HuH-7 (cell line): ENCODE measurements around the gene RAB34.

ENCODE experiments used
- DNase-seq: peaks from one replicate; pipeline ENCODE4 v3.0.0; 2011; ENCODE audit warnings: low spot score

The RAB34 gene

DNA sequence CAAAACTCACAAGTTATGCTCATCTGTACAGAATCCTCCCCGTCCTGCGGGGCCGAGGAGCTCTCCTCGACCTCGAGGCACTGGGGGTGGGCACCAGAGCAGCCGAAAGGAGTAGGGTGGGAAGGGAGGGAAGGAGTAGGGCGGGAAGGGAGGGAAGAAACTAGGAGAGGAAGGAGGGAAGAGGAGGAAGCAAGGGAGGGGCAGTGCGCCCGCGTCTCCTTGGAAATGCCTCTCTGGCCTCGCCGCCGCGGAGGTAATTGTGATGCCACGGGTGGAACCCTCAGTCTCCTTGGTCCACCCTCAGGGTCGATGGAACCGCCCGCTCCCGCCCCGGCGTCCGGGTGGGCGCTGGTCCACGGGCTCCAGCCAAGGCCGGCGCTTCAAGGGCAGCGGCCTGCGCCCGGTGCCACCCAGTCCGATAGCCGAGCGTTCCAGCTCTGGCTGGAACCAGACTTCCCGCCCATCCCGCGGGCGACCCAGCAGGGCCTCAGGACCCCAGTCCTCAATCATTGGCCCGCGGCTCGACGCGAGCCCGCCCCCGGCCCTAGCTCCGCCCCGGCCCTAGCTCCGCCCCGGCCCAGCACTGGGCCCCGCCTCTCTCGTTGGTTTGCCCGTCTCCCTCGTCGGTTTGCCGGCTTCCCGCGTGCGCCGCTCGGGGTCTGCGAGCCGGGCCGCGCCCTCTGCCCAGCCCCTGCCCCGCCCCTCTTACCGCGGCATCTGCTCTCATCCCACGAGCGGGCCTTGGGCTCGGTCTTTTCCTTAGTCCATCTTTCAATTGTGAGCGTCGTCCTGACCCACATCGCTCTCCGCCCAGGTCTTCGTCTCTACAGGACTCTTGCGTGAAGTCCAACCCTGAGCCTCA is 6.6 kb downstream of the RAB34 start:
- DNase-seq: peak; percentile 99

DNA sequence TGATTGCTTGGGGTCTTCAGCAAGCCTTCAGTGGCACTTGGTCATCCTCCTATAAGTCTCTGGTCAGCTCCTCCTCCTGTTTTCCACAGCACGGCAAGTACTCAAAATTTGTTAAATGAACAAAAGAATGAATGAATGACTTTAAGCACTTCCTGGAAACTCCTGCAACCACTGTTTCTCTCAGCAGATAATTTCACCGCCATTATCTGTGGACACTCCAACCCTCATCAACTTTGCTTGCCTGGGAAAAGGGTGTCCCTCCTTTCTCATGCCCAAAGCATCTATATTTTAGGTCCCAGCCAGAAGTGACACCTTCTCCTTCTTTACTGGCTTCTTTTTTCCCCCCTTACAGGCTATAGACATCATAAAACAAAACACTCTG is 10.3 kb downstream of the RAB34 start:
- no peak for DNase-seq

DNA sequence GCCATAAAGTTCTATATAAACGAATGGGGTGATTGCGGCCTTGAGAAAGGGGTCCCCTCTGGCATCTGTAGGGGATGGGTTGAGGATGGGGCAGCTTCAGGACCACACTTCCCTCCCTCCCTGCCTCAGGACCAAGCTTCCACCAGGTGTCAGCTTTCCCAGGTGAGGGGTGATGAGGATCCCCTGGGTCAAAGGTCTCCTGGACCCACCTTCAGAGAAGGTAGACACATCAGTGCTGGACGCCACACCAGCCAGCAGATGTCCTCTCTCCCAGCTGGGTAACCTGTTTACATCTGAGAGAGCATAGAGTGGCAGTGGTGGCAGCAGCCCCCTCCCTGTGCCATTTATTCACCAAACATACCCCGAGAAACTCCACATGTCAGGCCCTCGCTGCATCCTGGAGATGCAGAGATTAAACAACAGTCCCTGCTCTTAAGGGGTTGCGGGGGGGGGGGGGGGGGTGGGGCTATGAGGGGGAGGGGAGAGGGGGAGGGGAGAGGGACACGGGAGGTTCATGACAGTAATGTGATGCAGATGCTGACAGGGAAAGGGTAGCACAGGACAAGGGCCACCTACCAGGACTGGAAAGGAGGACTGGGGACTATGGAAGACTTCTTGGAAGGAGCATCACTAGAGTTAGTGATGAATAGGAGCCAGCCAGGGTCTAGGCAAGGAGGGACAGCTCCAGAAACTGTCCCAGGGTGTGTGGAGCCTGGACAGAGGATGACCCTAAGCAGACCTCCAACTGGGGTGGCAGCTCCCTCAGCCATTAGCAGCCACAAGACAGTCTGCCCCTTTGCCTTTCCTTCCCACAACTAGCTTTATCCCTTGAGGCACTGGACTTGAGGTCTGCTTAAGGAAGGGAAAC is 11.0 kb downstream of the RAB34 start:
- no peak for DNase-seq

DNA sequence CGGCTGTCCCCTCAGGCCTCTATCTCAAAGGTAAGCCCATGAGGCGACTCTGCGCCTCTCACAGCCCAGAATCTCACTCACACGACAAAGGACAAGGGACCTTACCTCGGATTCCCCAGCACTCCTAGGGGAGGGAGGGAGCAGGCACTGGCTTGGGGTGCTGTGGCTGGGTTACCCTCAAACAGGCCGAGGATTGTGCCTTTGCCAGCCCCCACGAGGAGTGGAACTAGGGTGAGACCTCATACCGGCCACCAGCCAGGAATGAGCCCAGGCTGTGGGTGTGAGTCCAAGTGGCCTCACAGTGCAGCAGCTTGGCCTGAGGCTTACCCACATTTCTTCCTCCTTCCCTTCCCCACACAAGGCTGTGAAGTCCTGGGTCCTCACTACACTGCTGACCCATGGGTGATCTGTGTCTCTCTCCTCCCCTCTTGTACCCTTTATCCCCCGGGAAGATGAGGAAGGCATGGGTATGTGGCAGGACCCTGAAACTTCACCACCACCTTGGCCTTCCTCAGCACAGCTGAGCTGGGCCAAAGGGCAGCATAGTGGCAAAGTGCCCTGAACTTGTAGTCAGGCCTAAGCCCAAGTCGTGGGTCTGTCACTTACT is 11.8 kb downstream of the RAB34 start:
- DNase-seq: no peak

DNA sequence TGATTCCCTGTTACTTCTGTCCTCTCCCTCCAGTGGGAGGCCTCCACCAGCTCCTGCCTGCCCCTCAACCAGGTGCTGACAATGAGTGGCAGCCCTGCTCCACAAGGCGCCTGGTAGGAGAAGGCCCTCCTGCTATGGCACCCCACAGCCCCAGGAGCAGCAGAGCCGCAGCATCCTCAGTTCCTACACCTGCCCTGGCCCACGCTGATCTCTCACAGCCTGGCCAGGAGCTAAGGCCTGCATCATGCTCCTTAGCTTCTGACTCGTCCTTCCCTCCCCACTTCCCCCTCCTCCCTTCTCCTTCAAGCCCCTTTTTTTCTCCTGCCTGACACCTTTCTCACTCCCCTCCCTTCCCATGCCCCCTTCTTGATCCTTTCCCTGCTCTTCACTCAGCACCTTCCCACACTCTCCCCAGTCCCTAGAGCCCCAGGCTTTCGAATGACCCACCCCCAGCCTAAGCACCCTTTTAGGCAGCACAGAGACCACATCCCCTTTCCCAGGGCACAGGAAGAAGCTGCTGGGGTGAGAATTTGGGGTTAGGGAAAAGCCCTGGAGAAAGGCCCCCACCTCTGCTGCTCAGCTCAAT is 12.5 kb downstream of the RAB34 start:
- DNase-seq: no peak

DNA sequence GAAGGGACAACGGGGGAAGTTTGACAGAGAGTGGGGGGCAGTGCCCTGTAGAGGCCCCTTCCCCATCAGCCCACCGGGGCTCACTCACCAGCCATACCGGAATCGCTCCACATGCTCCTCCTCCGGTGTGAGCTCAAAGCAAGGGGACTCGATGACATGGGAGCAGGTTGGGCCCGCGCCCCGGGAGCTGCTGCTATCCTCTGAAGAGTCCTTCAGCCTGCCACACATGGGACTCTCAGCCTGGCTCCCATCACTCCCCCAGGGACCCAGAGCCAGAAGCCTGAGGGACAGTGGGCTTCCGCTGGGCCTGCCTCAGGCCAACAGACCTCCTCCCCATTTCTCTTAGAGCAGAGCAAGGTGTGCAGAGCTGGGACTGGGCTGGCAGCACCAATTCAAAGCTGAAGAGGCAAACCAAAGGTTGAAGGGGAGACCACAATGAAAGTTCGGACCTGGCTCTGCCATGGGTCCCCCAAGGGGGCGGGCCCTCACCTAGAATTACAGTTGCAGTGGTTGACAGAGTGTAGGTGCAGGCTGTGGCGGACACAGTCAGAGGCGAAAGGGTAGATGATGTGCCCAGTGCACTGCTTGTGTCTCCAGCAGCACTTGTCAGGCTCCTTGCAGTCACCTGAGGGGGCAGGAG is 13.3 kb downstream of the RAB34 start:
- DNase-seq: no peak

DNA sequence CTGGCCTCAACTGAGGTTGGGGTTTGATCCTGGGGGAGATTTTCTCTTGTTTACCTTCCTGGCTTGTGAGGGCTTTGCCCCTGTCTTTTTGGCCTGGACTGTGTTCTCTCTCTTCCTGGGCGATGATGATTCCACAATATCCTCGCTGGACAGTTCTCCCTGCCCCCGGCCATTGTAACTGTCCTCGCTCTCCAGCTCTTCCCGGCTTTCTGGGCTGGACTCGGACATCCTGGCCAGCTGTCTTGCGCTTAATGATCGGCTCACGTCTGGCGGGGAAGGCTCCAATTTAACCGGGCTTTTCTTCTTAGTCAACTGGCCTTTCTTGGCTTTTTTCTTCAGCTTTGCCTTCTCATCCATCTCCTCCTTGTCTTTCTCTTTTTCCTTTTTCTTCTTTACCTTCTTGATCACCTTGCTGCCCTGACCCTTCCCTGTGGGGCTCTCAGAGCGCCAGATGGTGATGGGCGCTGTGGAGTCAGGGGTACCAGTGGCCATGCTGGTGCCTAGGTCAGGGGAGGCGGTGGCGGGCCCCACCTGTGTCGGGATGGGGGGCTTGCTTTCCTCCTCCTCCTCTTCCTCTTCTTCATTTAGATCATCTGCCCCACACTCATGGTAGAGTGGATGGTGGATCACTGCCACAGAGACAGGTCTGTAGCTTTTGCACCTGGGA is 14.0 kb downstream of the RAB34 start:
- no peak for DNase-seq

DNA sequence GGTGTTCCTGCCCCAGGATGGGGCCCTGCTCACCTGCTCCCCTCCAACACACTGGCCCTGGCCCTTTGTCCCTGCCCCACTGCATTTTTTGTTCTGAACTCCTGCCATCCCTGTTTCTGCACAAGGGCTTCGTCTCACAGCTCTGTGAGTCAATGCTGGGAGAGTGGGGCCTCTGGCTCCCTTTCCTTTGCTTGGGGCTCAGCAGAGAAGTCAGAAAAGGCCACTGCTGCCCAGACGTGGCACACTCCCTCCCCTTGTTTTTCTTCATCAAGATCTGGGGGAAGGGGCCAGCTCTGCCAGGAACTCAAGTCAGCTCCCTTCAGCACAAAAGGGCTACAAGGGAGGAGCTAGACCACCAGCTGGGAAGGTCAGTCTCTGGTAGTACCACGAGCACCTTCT is 14.9 kb downstream of the RAB34 start:
- no peak for DNase-seq

DNA sequence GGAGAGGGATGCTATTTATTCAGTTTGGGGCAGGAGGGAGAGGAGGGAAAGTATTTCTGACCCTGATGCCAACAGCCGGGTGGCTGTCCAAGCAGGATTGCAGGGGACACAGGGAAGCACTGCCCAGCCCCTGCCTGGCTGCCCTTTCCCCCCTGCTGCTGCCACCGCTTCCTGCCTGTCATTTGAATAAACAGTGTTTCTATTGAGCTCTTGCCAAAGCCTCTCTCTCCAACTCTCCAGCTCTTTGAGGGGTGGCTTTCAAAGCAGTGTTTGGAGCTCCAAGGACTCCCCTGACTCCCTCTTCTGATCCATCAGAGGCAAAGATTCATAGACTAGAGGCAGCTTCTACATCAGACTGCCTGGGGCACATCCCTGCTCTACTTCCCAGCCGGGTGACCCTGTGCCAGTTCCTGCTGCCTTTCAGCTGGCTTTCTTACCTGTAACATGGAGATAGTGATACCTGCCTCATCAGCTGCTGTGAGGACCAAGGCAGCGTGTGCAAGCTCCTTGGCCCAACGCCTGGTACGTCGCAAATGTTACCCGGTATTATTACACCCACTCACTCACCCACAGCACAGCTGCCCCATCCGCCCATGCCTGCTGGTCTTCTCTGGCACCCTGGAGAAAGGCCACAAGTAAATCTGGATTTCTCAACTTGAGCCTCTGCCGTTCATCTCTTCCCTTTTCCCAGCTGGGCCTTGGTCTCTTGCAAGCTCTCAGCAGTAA is 15.5 kb downstream of the RAB34 start:
- no peak for DNase-seq

DNA sequence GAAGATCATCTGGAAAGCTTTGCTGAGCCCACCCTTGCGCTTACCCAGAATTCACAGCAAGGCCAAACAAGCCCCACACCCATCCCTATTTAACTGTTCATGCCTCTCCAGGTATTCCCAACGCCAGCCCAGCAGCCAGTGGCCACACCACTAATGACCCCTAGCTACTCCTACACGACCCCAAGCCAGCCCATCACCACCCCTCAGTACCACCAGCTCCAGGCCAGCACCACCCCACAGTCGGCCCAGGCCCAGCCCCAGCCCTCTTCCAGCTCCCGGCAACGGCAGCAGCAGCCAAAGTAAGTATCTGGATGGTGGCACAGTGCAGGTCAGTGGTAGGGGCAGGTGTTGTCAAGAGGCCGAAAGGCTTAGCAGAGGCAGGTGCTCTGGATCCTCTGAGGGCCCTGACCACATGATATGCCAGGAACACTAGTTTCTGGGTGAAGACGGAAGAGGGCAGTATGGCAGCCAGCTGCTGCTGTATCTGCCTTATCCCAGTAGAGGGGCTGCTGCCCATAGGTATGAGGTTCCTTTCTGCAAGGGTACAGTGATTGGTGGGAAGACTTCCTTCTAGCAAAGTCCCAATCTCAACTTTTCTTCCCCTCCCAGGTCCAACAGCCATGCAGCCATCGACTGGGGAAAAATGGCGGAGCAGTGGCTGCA is 16.7 kb downstream of the RAB34 start:
- no peak for DNase-seq

DNA sequence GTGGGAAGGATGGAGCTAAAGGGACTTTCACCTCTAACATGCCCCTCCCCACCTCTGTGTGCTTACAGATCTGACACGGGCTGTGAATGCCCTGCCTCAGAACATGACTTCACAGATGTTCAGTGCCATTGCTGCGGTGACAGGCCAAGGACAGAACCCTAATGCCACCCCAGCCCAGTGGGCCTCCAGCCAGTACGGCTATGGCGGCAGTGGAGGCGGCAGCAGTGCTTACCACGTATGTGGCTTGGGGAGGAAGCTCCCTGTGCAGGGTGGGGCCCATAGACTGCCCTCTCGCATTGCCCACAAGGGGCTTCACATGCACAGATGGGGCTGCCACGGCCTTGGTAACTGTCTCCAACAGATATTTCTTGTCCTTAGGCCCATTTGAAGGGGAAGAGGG is 17.4 kb downstream of the RAB34 start:
- no peak for DNase-seq

DNA sequence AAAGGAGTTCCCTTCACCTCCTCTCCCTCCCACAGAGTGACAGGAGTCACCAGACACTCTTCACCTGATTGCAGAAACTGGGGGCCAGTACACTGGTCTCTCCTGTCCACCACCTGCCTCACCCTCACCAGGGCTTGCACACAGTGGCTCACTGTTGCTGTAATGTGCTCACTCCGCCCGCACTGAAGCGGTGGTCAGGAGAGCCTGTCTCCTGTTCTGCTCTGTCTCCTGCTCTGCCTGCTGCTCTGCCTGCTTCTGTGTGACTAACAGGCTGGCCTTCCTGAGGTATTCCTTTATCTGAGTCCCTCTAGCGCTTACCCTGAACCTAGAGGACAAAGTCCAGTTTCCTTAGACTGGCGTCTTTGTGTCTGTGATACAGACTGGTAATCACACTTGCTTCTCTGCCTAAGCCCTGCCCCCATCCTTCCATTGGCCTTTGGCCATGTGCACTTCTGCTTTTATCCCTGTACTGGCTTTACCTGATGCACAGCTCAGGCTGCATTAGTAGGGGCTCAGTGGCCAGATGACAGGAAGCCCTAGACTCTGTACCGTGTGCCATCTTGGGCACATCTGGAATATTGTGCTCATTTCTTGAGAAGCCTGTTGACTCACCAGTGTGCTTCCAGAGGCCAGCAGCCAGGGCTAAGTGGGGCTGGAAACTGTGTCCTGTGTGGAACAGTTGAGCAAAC is 19.3 kb downstream of the RAB34 start:
- DNase-seq: peak; percentile 97

DNA sequence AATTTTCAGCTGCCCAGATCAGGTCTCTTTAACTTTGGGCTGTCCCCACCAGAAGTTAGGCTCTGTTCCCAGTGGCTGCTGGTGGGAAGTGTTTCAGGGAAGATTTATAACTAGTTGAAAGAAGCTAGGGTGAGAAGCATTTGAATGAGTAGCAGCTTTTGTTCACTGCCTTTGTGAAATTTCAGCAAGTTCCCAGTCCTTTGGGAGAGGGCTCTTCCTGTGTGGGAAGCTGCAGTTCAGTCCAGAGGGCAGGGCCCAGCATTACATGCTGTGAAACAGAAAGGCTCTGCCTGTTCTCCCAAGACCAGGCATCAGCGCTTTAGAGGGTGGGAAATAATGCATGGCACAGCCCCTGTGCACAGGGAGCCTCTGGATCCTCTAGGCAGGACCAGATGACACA is 23.8 kb downstream of the RAB34 start:
- DNase-seq: no peak

DNA sequence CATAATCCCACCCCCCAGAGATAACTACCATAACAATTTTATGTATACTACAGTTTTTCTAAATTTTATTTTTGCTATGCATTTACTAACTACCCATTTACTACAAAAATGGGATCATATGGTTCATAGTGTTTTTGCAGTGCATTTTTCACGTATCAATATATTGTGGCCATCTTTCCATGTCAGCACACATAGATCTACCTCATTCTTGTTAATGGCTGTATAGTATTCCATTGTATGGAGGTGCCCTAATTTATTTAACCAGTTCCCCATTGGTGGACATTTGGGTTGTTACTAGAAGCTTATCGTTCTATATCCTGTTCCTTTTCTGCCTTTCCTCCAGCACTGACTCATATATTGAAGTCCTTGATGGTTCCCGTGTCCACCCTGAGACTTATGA is 28.7 kb downstream of the RAB34 start:
- no peak for DNase-seq

DNA sequence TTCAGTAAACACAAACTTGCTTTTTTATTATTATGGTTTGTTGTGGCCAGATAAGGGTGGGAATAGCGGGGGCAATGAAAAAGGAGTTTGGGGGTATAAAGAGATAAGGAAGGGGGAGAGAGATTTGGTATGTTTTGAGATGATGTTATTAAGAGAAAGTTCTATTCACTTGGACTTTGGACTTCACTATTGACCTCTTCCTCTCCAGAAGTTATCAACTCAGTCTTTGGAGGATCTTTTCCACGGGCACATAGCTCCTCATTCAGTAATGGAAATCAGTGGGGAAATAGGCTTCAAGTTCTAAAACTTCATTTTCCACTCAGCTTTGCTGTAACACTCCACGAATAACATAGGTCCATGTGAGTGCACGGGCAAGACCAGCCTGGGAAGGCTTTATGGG is 29.2 kb downstream of the RAB34 start:
- DNase-seq: no peak

DNA sequence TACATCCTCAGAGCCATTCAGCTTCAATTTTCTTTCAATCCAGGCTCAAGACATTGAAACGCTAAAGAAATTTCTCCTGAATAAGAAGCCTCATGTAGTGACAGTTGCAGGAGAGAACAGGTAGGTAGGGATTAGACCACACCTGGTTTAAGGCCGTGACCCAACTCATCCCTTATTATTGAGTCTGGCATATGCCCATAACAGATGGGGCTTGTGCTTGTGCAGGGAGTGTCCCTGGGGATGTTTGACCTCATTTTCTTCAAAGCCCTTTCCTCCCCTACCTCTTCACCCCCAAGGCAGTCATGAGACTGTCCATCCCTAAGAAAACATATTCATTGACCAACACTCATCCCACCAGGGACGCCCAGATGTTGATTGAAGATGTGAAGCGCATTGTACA is 31.4 kb downstream of the RAB34 start:
- DNase-seq: no peak

DNA sequence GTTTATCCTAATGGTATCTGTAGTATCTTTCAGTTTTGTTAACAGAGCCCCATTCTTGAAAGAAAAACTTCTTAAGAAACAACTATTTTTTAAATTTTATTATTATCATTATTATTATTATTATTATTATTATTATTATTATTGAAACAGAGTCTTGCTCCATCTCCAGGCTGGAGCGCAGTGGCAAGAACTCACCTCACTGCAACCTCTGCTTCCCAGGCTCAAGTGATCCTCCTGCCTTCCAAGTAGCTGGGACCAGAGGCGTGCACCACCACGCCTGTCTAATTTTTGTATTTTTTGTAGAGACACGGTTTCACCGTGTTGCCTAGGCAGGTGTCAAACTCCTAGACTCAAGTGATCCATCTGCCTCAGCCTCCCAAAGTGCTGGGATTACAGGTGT is 32.3 kb downstream of the RAB34 start:
- DNase-seq: no peak

DNA sequence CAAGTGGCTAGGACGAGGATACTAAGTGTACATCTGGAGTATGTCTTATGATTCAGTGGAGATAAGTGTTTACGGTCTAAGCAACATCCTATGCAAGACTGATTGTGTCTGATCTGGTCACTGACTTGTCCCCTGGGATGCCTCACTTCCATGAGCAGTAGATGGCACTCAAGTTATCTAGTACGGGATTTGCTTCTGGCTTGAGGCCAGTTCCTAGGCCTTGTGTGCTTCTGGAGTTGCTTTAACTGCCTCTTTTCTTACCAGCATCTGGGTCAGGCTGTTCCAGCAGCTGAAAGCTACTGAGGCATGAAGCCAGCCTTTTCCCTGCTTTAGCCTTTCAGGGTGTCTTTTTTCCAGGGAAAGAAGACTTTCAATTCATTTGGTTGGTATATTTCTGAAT is 32.7 kb downstream of the RAB34 start:
- DNase-seq: peak; percentile 44

DNA sequence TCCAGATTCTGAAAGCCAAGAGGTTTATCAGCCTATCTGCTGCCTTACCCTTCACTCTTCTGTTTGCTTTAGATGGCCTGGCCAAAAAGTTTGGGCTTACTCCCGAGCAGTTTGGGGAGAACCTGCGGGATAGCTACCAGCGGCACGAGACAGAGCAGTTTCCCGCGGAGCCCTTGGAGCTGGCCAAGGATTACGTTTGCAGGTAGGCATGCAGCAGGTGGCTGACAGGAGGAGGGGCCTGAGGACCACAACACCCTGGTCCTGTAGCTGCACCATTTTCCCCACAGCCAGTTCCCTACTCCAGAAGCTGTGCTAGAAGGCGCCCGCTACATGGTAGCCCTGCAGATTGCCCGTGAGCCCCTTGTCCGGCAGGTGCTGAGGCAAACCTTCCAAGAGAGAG is 35.0 kb downstream of the RAB34 start:
- no peak for DNase-seq

DNA sequence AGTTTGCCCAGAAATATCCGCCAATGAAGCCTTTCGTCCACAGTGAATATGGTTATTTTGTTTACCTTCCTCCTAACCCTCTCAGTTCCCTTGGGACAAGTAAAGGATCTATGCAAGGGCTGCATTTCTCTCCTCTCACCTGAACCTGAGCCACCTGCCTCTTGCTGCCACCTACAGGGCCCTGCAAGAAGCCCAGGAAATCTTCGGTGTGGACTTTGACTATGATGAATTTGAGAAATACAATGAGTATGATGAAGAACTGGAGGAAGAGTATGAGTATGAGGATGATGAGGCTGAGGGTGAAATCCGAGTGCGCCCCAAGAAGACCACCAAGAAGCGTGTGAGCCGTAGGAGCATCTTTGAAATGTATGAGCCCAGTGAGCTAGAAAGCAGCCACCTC is 41.7 kb downstream of the RAB34 start:
- DNase-seq: peak; percentile 37
